H1 (cell line): ENCODE data around the gene MAP1B. TPM values are rescaled to one million over a fixed set of nuclear protein-coding genes. Genes with fewer than 3 reads are reported as not detected.

Experiments
- CTCF ChIA-PET: fragments of 300-600 bp; sonication (Branson Sonifier 250); formaldehyde crosslinking; loops from one replicate; lab custom pipeline; 2021; ENCODE audit not compliant: partially characterized antibody; lab: Charles Lee
- POLR2A ChIA-PET: fragments of 300-600 bp; sonication (Branson Sonifier 250); formaldehyde crosslinking; loops from one replicate; lab custom pipeline; 2021; ENCODE audit warnings: inconsistent platforms; ENCODE audit not compliant: partially characterized antibody; lab: Charles Lee
- DNase-seq, 2 experiments: peaks; one replicate each; pipeline versions ENCODE4 v3.0.0 to v3.0.0-alpha.2; 2010 to 2022; ENCODE audit warnings: low spot score in 2 of 2, low read depth in 1 of 2, mixed read lengths in 1 of 2
- FAIRE-seq: peaks from 2 replicates; lab custom pipeline; 2011; peaks lifted over from hg19 to GRCh38; lab: Jason Lieb, UNC
- H2AFZ ChIP-seq: 2 replicates; pipeline ENCODE4 v1.8.1; 2012; ENCODE audit warnings: low read length, inconsistent platforms
- H2AK5ac ChIP-seq: 2 replicates; pipeline ENCODE4 v1.6.1; 2013; ENCODE audit warnings: low read depth, low read length
- H2BK120ac ChIP-seq: replicated peaks from 2 replicates; pipeline ENCODE3; 2013; ENCODE audit warnings: low read depth, low read length, inconsistent platforms
- H2BK12ac ChIP-seq: 2 replicates; pipeline ENCODE4 v1.6.1; 2013; ENCODE audit warnings: low read depth, low read length
- H2BK15ac ChIP-seq: 2 replicates; pipeline ENCODE4 v1.6.1; 2013; ENCODE audit warnings: low read length
- H2BK20ac ChIP-seq: 2 replicates; pipeline ENCODE4 v1.6.1; 2013; ENCODE audit warnings: low read length
- H2BK5ac ChIP-seq: 2 replicates; pipeline ENCODE4 v1.6.1; 2013; ENCODE audit warnings: low read depth, low read length
- H3K14ac ChIP-seq: 2 replicates; pipeline ENCODE4 v1.6.1; 2013; ENCODE audit warnings: inconsistent platforms; ENCODE audit not compliant: insufficient read length
- H3K18ac ChIP-seq: 2 replicates; pipeline ENCODE4 v1.6.1; 2013; ENCODE audit warnings: low read length; ENCODE audit errors: extremely low read depth
- H3K23ac ChIP-seq: 2 replicates; pipeline ENCODE4 v1.6.1; 2013; ENCODE audit warnings: inconsistent platforms; ENCODE audit not compliant: insufficient read length
- H3K23me2 ChIP-seq: 2 replicates; pipeline ENCODE4 v1.6.1; 2013; ENCODE audit warnings: low read depth, low read length
- H3K27ac ChIP-seq: 2 replicates; pipeline ENCODE4 v1.6.1; 2011; ENCODE audit warnings: low read depth, low read length, inconsistent platforms
- H3K27me3 ChIP-seq, 4 experiments: replicated peaks in 1 of 4; 1 replicate in 1 of 4; 2 replicates in 3 of 4; pipeline versions ENCODE4 v1.6.1 to v1.8.1; 2011 to 2013; ENCODE audit warnings: low read length in 3 of 4, mild to moderate bottlenecking in 3 of 4, inconsistent platforms in 2 of 4, mixed read lengths in 2 of 4, moderate library complexity in 1 of 4; ENCODE audit not compliant: control insufficient read depth in 3 of 4, insufficient read depth in 3 of 4; ENCODE audit errors: extremely low read depth in 1 of 4
- H3K36me3 ChIP-seq, 4 experiments: 2 replicates each; pipeline versions ENCODE4 v1.6.1 to v1.8.1; 2011 to 2013; ENCODE audit warnings: mild to moderate bottlenecking in 4 of 4, low read length in 3 of 4, moderate library complexity in 2 of 4, control low read depth in 1 of 4, inconsistent platforms in 1 of 4; ENCODE audit not compliant: insufficient read depth in 4 of 4, control insufficient read depth in 2 of 4
- H3K4ac ChIP-seq: replicated peaks from 2 replicates; pipeline ENCODE3; 2013; ENCODE audit warnings: low read length, low read depth, mixed read lengths, inconsistent platforms; ENCODE audit not compliant: insufficient read length
- H3K4me1 ChIP-seq, 4 experiments: replicated peaks in 1 of 4; 1 replicate in 1 of 4; 2 replicates in 3 of 4; pipeline versions ENCODE4 v1.6.1 to v1.8.1; 2011 to 2013; ENCODE audit warnings: low read length in 3 of 4, inconsistent platforms in 2 of 4, mixed read lengths in 1 of 4; ENCODE audit not compliant: insufficient read depth in 4 of 4, control insufficient read depth in 3 of 4
- H3K4me2 ChIP-seq, 2 experiments: 2 replicates each; pipeline versions ENCODE4 v1.6.1 to v1.8.1; 2011 to 2013; ENCODE audit warnings: low read depth in 2 of 2, low read length in 2 of 2, control low read depth in 1 of 2, inconsistent platforms in 1 of 2, mild to moderate bottlenecking in 1 of 2; ENCODE audit not compliant: insufficient read depth in 1 of 2
- H3K4me3 ChIP-seq, 4 experiments: fragments of 200-600, 300-600 bp in 1 of 4; sonication (generic), shearing (Covaris generic), sonication (Bioruptor Twin) in 1 of 4; 2 replicates each; pipeline versions ENCODE4 v1.5.1 to v1.8.1; 2011 to 2016; ENCODE audit warnings: low read length in 4 of 4, low read depth in 3 of 4, control low read depth in 2 of 4, inconsistent platforms in 2 of 4, mild to moderate bottlenecking in 2 of 4, mixed read lengths in 1 of 4, moderate library complexity in 1 of 4; ENCODE audit not compliant: insufficient read depth in 2 of 4; ENCODE audit errors: extremely low read depth in 1 of 4
- H3K56ac ChIP-seq: replicated peaks from 2 replicates; pipeline ENCODE3; 2013; ENCODE audit warnings: low read depth, mild to moderate bottlenecking, mixed read lengths, low read length, inconsistent platforms; ENCODE audit not compliant: insufficient read length
- H3K79me1 ChIP-seq: 2 replicates; pipeline ENCODE4 v1.6.1; 2013; ENCODE audit warnings: low read depth, low read length, control low read depth
- H3K79me2 ChIP-seq, 2 experiments: 2 replicates each; pipeline versions ENCODE4 v1.6.1 to v1.8.1; 2012 to 2013; ENCODE audit warnings: low read length in 2 of 2, mild to moderate bottlenecking in 2 of 2, inconsistent platforms in 1 of 2; ENCODE audit not compliant: insufficient read depth in 2 of 2, control insufficient read depth in 1 of 2
- H3K9ac ChIP-seq, 4 experiments: replicated peaks in 1 of 4; 1 replicate in 1 of 4; 2 replicates in 3 of 4; pipeline versions ENCODE4 v1.6.1 to v1.8.1; 2011 to 2013; ENCODE audit warnings: low read depth in 3 of 4, low read length in 3 of 4, control low read depth in 2 of 4, mild to moderate bottlenecking in 2 of 4, moderate library complexity in 2 of 4, inconsistent platforms in 1 of 4; ENCODE audit errors: extremely low read depth in 1 of 4
- H3K9me3 ChIP-seq, 2 experiments: 2 replicates each; pipeline versions ENCODE4 v1.6.1 to v1.8.1; 2012 to 2013; ENCODE audit warnings: mild to moderate bottlenecking in 2 of 2, moderate library complexity in 2 of 2, control low read depth in 1 of 2, inconsistent platforms in 1 of 2, low read depth in 1 of 2, low read length in 1 of 2, mixed read lengths in 1 of 2; ENCODE audit not compliant: insufficient read depth in 2 of 2
- H4K20me1 ChIP-seq, 2 experiments: replicated peaks in 1 of 2; 2 replicates each; pipeline versions ENCODE3 to v1.8.1; 2011 to 2013; ENCODE audit warnings: inconsistent platforms in 2 of 2, low read length in 2 of 2, mild to moderate bottlenecking in 1 of 2; ENCODE audit not compliant: insufficient read depth in 2 of 2, control insufficient read depth in 1 of 2
- H4K5ac ChIP-seq: 2 replicates; pipeline ENCODE4 v1.6.1; 2013; ENCODE audit warnings: low read length, low read depth, mixed read lengths, inconsistent platforms; ENCODE audit not compliant: insufficient read length
- H4K8ac ChIP-seq: 2 replicates; pipeline ENCODE4 v1.8.0; 2013; ENCODE audit warnings: mild to moderate bottlenecking, moderate library complexity, low read length, inconsistent platforms; ENCODE audit not compliant: insufficient read depth; ENCODE audit errors: extremely low read depth
- H4K91ac ChIP-seq: replicated peaks from 2 replicates; pipeline ENCODE3; 2013; ENCODE audit warnings: low read length, mixed read lengths, inconsistent platforms; ENCODE audit not compliant: insufficient read length
- CBX5 ChIP-seq: fragments of 300-800, 300-1000 bp; sonication (generic); IDR thresholded peaks from 2 replicates; pipeline ENCODE4 v1.7.1; 2016; ENCODE audit warnings: antibody characterized with exemption, low read length, low read depth
- CBX8 ChIP-seq: fragments of 300-800, 300-1000 bp; sonication (generic); IDR thresholded peaks from 2 replicates; pipeline ENCODE4 v1.7.1; 2016; ENCODE audit warnings: low read depth, low read length, borderline replicate concordance
- CHD1 ChIP-seq: IDR thresholded peaks from 2 replicates; pipeline ENCODE4 v1.6.1; 2012; ENCODE audit warnings: low read depth, low read length, improper control_type of control experiment
- JUN ChIP-seq: IDR thresholded peaks from 2 replicates; pipeline ENCODE4 v1.6.1; 2011; ENCODE audit warnings: low read depth, mild to moderate bottlenecking, improper control_type of control experiment, low read length
- PHF8 ChIP-seq: fragments of 200-600 bp; sonication (generic); conservative IDR thresholded peaks from 2 replicates; pipeline ENCODE4 v1.7.1; 2012; ENCODE audit warnings: low read depth, mild to moderate bottlenecking, inconsistent platforms, low read length, moderate library complexity
- RBBP5 ChIP-seq: IDR thresholded peaks from 2 replicates; pipeline ENCODE4 v1.7.1; 2012; ENCODE audit warnings: low read depth, mild to moderate bottlenecking, inconsistent platforms, low read length, moderate library complexity, borderline replicate concordance
- SP4 ChIP-seq: IDR thresholded peaks from 2 replicates; pipeline ENCODE4 v1.6.1; 2012; ENCODE audit warnings: low read length, inconsistent platforms
- TAF7 ChIP-seq: optimal IDR thresholded peaks from 2 replicates; pipeline ENCODE3; 2011; ENCODE audit warnings: low read depth, mild to moderate bottlenecking, inconsistent platforms, low read length, moderate library complexity, borderline replicate concordance
- TBP ChIP-seq: IDR thresholded peaks from 2 replicates; pipeline ENCODE4 v1.6.1; 2011; ENCODE audit warnings: low read depth, low read length, improper control_type of control experiment
- ZNF274 ChIP-seq: IDR thresholded peaks from 2 replicates; pipeline ENCODE4 v1.7.0; 2012; ENCODE audit warnings: low read length, borderline replicate concordance; ENCODE audit errors: extremely low read depth
- WGBS, 2 experiments: shearing (Covaris generic) in 1 of 2; methylation state at CpG; one replicate each; pipeline versions ENCODE4 v1.1.6 to v1.1.7; 2013 to 2015; ENCODE audit warnings: low lambda C conversion rate in 2 of 2, mixed read lengths in 2 of 2, inconsistent platforms in 1 of 2, low coverage in 1 of 2, missing lambda C conversion rate in 1 of 2; ENCODE audit not compliant: insufficient replicate concordance in 2 of 2, insufficient coverage in 1 of 2, insufficient read length in 1 of 2; ENCODE audit errors: extremely low coverage in 1 of 2, missing lambda C conversion rate in 1 of 2; 5-methylcytosine and 5-hydroxymethylcytosine counted together
- polyA plus RNA-seq, 7 experiments: library from polyadenylated mRNA; depleted of rRNA in 3 of 7; stranded (reverse) in 5 of 7; unstranded in 2 of 7; fragments of >200 nt in 5 of 7; fragments of 200-250 nt in 2 of 7; gene quantifications; 1 replicate in 5 of 7; 2 replicates in 1 of 7; 4 replicates in 1 of 7; pipeline versions ENCODE4 v1.2.1 to v1.2.3, GENCODE V29; 2011 to 2013; ENCODE audit warnings: missing spikeins in 2 of 7, mixed read lengths in 2 of 7
- total RNA-seq: library from RNA; stranded (reverse); fragmentation: NEBNext Ultra II Directional; extraction: Animal tissue kit (Norgen Biotek cat#: 25700); gene quantifications from 2 replicates; pipeline ENCODE4 v1.2.1, GENCODE V29; 2021
- TF ChIP-seq, protein P1 (sequence below): IDR thresholded peaks from 2 replicates; pipeline ENCODE4 v1.6.1; 2011; ENCODE audit warnings: low read depth, mild to moderate bottlenecking, low read length; ENCODE audit not compliant: insufficient read depth

Gene MAP1B
- total and polyA plus RNA-seq, 2 of the 8 experiments (the other 6 are each of a cell fraction or from before 2014, with no cell fraction given) = 24.5 to 120 TPM

DNA sequence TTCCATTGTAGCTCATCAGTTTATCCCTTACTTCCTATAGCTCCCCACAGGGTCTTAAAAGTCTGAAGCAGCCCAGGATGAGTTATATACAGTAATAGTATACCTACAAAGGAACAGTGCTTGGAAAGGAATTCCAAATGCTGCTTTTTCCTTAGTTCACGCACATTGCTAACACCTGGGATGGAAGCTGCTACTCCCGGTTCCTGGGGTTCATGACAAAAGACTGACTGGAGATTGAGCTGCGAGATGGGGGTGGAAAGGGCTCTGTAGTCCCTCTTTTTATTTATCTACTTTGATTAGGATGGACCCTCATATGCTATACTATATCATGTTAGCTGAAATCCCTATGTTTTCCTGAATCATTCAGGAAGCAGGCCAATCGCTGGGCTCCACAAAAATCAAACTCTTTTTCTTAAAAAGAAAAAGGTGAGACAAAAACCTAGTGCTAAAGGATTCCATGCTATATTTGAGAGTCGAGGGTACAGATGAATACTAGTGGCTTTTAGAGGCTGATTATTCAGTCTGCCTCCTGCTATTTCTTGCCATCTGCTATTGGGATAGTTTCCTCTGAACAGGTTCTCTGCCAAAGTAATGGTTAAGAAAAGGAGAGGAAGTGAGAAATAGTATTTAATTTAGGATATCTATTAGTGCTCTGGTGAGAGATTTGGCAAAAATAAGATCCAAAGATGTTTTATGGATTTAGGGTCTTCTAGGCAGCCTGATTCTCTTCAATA is 131.6 kb downstream of the MAP1B start:
- H4K91ac ChIP-seq = no peak overlapping the region
- DNase-seq (peak in 1 of 2 experiments; percentile 29), FAIRE-seq (peak; percentile 60)
- no peak overlapping the region for H2AK5ac ChIP-seq
- ChIA-PET POLR2A (interaction anchor here (0.6 to 1.5 kb wide), 5 partner anchors 17 to 129 kb away, joined by 3 to 7 read pairs (median 4); partner anchors contain the start of genes MRPS27 and PTCD2), CTCF (interaction anchor here (0.5 to 1.2 kb wide), 4 partner anchors 10 to 1403 kb away, joined by 3 to 4 read pairs (median 3); no protein-coding TSS in a partner anchor)
- H3K14ac ChIP-seq = no peak overlapping the region
- H3K9me3 ChIP-seq = no peaks in the 10 kb centered on the region
- H4K8ac ChIP-seq = no peak overlapping the region
- no peak overlapping the region for H2BK20ac ChIP-seq
- H3K23ac ChIP-seq = no peak overlapping the region
- H3K4me2 ChIP-seq = peak overlapping the region; percentile 28 to 45
- no peaks in the 10 kb centered on the region for H4K20me1 ChIP-seq
- no peak overlapping the region for H4K5ac ChIP-seq
- peaks cover 0 to 13% of the 10 kb centered on the region in 2 experiments; a peak in 2 of 4 replicates for H3K79me2 ChIP-seq
- no peaks in the 10 kb centered on the region for H3K23me2 ChIP-seq
- no peak overlapping the region; the same call in 1 of the 2 replicates for H2BK12ac ChIP-seq
- peak overlapping the region in 1 of 4 experiments; percentile 37; a peak in 1 of 7 replicates for H3K9ac ChIP-seq
- H3K79me1 ChIP-seq = no peaks in the 10 kb centered on the region
- H2BK5ac ChIP-seq = peak overlapping the region; percentile 22; the same call in 1 of the 2 replicates
- no peak overlapping the region for H2BK15ac ChIP-seq
- peak overlapping the region in 1 of 4 experiments; percentile 32; a peak in 3 of 8 replicates for H3K4me3 ChIP-seq
- H2AFZ ChIP-seq = no peak overlapping the region
- peak overlapping the region; percentile 59; the same call in 1 of the 2 replicates for H3K27ac ChIP-seq
- H3K4me1 ChIP-seq = peaks cover 8 to 27% (median 21%) of the 10 kb centered on the region in 4 experiments
- H3K36me3 ChIP-seq = no peaks in the 10 kb centered on the region; a peak in 1 of 8 replicates
- H2BK120ac ChIP-seq = no peak overlapping the region
- WGBS, 2 experiments = 19% methylated on average over 5 of the region's 5 CpGs; no CpG with 5 or more reads in 1 of the 2 experiments
- peak overlapping the region; percentile 67 for H3K56ac ChIP-seq
- no peak overlapping the region; the same call in 1 of the 2 replicates for H3K18ac ChIP-seq
- no peak overlapping the region for H3K4ac ChIP-seq
- H3K27me3 ChIP-seq = no peaks in the 10 kb centered on the region
- TF ChIP-seq CHD1 = no peak
- no peak for TF ChIP-seq ZNF274
- TF ChIP-seq TAF7 = no peak
- no peak for TF ChIP-seq SP4
- no peak for TF ChIP-seq TBP
- TF ChIP-seq RBBP5 = peak; percentile 75; the same call in 1 of the 2 replicates
- TF ChIP-seq CBX5 = no peak
- TF ChIP-seq CBX8 = no peak
- no peak for TF ChIP-seq JUN
- TF ChIP-seq, protein P1, sequence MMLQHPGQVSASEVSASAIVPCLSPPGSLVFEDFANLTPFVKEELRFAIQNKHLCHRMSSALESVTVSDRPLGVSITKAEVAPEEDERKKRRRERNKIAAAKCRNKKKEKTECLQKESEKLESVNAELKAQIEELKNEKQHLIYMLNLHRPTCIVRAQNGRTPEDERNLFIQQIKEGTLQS = no peak
- TF ChIP-seq PHF8 = no peak
